Activated CD8-positive, alpha-beta T cell treated with anti-CD3 and anti-CD28 coated beads, Interleukin-2, amount 10 ng/mL, durations not matched to agents 7 days and 5 days (primary cell): ENCODE results near the gene VPS52. TPM values are rescaled to one million over a fixed set of nuclear protein-coding genes. Genes with fewer than 3 reads are reported as not detected.

Source experiments
- ATAC-seq: fragments of 150-1000 bp; cut with Tn5 transposase; one replicate; pipeline ENCODE4 v1.10.0; 2021; ENCODE audit warnings: moderate library complexity
- CTCF ChIA-PET: fragments of 350-600 bp; sonication (Branson Sonifier 250); formaldehyde crosslinking; loops from one replicate; lab custom pipeline; 2021; ENCODE audit warnings: antibody characterized with exemption; lab: Charles Lee
- POLR2A ChIA-PET: fragments of 350-600 bp; sonication (Branson Sonifier 250); formaldehyde crosslinking; loops from one replicate; lab custom pipeline; 2021; ENCODE audit warnings: antibody characterized with exemption; lab: Charles Lee
- DNase-seq: peaks from one replicate; pipeline ENCODE4 v3.0.0-alpha.2; 2020
- H3K27ac Mint-ChIP-seq: one replicate; pipeline ENCODE4 v1.8.0; 2021; ENCODE audit warnings: mild to moderate bottlenecking, mixed read lengths
- H3K27me3 Mint-ChIP-seq: one replicate; pipeline ENCODE4 v1.8.0; 2021; ENCODE audit warnings: low read depth, mixed read lengths
- H3K36me3 Mint-ChIP-seq: one replicate; pipeline ENCODE4 v1.8.0; 2021; ENCODE audit warnings: low read depth, mixed read lengths
- H3K4me1 Mint-ChIP-seq: one replicate; pipeline ENCODE4 v1.8.0; 2021; ENCODE audit warnings: low read depth, mixed read lengths
- H3K4me3 Mint-ChIP-seq: one replicate; pipeline ENCODE4 v1.8.0; 2021; ENCODE audit warnings: mild to moderate bottlenecking, mixed read lengths
- H3K9me3 Mint-ChIP-seq: one replicate; pipeline ENCODE4 v1.8.0; 2022; ENCODE audit warnings: mixed read lengths; ENCODE audit not compliant: insufficient read depth
- total RNA-seq, 2 experiments: library from RNA; stranded (reverse); gene quantifications; one replicate each; pipeline ENCODE4 v1.2.3, GENCODE V29; 2021

The VPS52 gene
- total RNA-seq, 2 experiments from 2014 or later: 59.3 to 59.5 TPM

GRCh38 chr6:33301877-33302276 is 30.2 kb upstream of the VPS52 start:
- POLR2A ChIA-PET: interaction anchor here (1.5 kb wide), 1 partner anchor 11 kb away, joined by 18 read pairs; the partner anchor contains the start of gene TAPBP
- H3K36me3 Mint-ChIP-seq: peaks cover 59% of the 10 kb centered on the region
- CTCF ChIA-PET: interaction anchor here (1.7 to 6.6 kb wide), 2 partner anchors 11 to 24 kb away, joined by 11 to 51 read pairs; partner anchors contain the start of gene B3GALT4
- H3K4me3 Mint-ChIP-seq: no peak overlapping the region
- H3K27ac Mint-ChIP-seq: peak overlapping the region; percentile 68
- DNase-seq (no peak), ATAC-seq (no peak)
- H3K27me3 Mint-ChIP-seq: no peaks in the 10 kb centered on the region
- no peaks in the 10 kb centered on the region for H3K9me3 Mint-ChIP-seq
- H3K4me1 Mint-ChIP-seq: peaks cover 39% of the 10 kb centered on the region

- H3K9me3 Mint-ChIP-seq: no peaks in the 10 kb centered on the region
- peak overlapping the region; percentile 98 for H3K4me3 Mint-ChIP-seq
- POLR2A ChIA-PET: interaction anchor here (0.6 to 4.6 kb wide), 11 partner anchors 9 to 1193 kb away, joined by 3 to 54 read pairs (median 6); partner anchors contain the start of genes B3GALT4, PFDN6, RPS18 and TAPBP
- ATAC-seq (peak; percentile 79), DNase-seq (peak; percentile 95)
- CTCF ChIA-PET: interaction anchor here (0.7 to 6.6 kb wide), 16 partner anchors 9 to 102 kb away, joined by 3 to 51 read pairs (median 6); partner anchors contain the start of genes B3GALT4, PFDN6, RPS18 and TAPBP
- H3K4me1 Mint-ChIP-seq: peaks cover 33% of the 10 kb centered on the region
- no peaks in the 10 kb centered on the region for H3K27me3 Mint-ChIP-seq
- peak overlapping the region; percentile 99 for H3K27ac Mint-ChIP-seq
- H3K36me3 Mint-ChIP-seq: peaks cover 50% of the 10 kb centered on the region
Observed at GRCh38 chr6:33299237-33299944, 27.7 kb upstream of the VPS52 start.

GRCh38 chr6:33298773-33299236 is 27.1 kb upstream of the VPS52 start, which contains the start of gene RGL2:
Gene RGL2 (minus strand): TSS chr6:33298942. CDS start chr6:33298610, 332 bp downstream.
- ATAC-seq: peak; percentile 43
- ChIA-PET POLR2A (interaction anchor here (0.9 to 4.6 kb wide), 9 partner anchors 8 to 454 kb away, joined by 3 to 54 read pairs (median 17); partner anchors contain the start of genes B3GALT4, PFDN6, RPS18 and TAPBP), CTCF (interaction anchor here (0.7 to 6.6 kb wide), 15 partner anchors 9 to 92 kb away, joined by 3 to 51 read pairs (median 6); partner anchors contain the start of genes B3GALT4, PFDN6, RPS18 and TAPBP)
- H3K4me1 Mint-ChIP-seq: peaks cover 37% of the 10 kb centered on the region
- no peaks in the 10 kb centered on the region for H3K9me3 Mint-ChIP-seq
- H3K27me3 Mint-ChIP-seq: no peaks in the 10 kb centered on the region
- H3K27ac Mint-ChIP-seq: peak within 1 kb of the TSS; percentile 99
- H3K36me3 Mint-ChIP-seq: peaks cover 54% of the 10 kb centered on the region
- peak within 1 kb of the TSS; percentile 98 for H3K4me3 Mint-ChIP-seq
- peak; percentile 78 for DNase-seq

- Mint-ChIP-seq H3K9me3 (no peaks in the 10 kb centered on the region), H3K27ac (peak overlapping the region; percentile 99), H3K27me3 (no peaks in the 10 kb centered on the region), H3K4me1 (peaks cover 37% of the 10 kb centered on the region), H3K36me3 (peaks cover 52% of the 10 kb centered on the region), H3K4me3 (peak overlapping the region; percentile 98)
- DNase-seq: peak; percentile 85
- CTCF ChIA-PET: interaction anchor here (1.5 to 6.6 kb wide), 6 partner anchors 9 to 29 kb away, joined by 4 to 51 read pairs (median 8); partner anchors contain the start of genes B3GALT4, PFDN6, RPS18 and VPS52
- POLR2A ChIA-PET: interaction anchor here (0.7 to 4.6 kb wide), 9 partner anchors 9 to 27 kb away, joined by 3 to 54 read pairs (median 17); partner anchors contain the start of genes B3GALT4, PFDN6, RPS18 and TAPBP
- ATAC-seq: peak; percentile 53
Observed at GRCh38 chr6:33297956-33298772, 26.5 kb upstream of the VPS52 start.

- H3K4me3 Mint-ChIP-seq: peak overlapping the region; percentile 98
- DNase-seq (no peak), ATAC-seq (no peak)
- H3K27me3 Mint-ChIP-seq: no peaks in the 10 kb centered on the region
- H3K27ac Mint-ChIP-seq: peak overlapping the region; percentile 55
- H3K4me1 Mint-ChIP-seq: peaks cover 37% of the 10 kb centered on the region
- POLR2A ChIA-PET: interaction anchor here (0.5 to 4.6 kb wide), 6 partner anchors 8 to 305 kb away, joined by 3 to 54 read pairs (median 6); partner anchors contain the start of genes B3GALT4, PFDN6, RPS18 and TAPBP
- H3K9me3 Mint-ChIP-seq: no peaks in the 10 kb centered on the region
- peaks cover 55% of the 10 kb centered on the region for H3K36me3 Mint-ChIP-seq
- CTCF ChIA-PET: interaction anchor here (1.5 to 6.6 kb wide), 3 partner anchors 8 to 20 kb away, joined by 5 to 51 read pairs (median 25); partner anchors contain the start of genes B3GALT4, PFDN6 and WDR46
Observed at GRCh38 chr6:33297406-33297955, 25.8 kb upstream of the VPS52 start.

- POLR2A ChIA-PET: interaction anchor here (0.5 to 4.6 kb wide), 6 partner anchors 8 to 304 kb away, joined by 3 to 54 read pairs (median 6); partner anchors contain the start of genes B3GALT4, PFDN6, RPS18 and TAPBP
- Mint-ChIP-seq H3K4me1 (peaks cover 37% of the 10 kb centered on the region), H3K9me3 (no peaks in the 10 kb centered on the region), H3K4me3 (peak overlapping the region; percentile 98), H3K36me3 (peaks cover 61% of the 10 kb centered on the region), H3K27me3 (no peaks in the 10 kb centered on the region), H3K27ac (no peak overlapping the region)
- no peak for ATAC-seq
- CTCF ChIA-PET: interaction anchor here (1.5 to 6.6 kb wide), 3 partner anchors 7 to 19 kb away, joined by 5 to 51 read pairs (median 25); partner anchors contain the start of genes B3GALT4, PFDN6 and WDR46
- DNase-seq: no peak
Observed at GRCh38 chr6:33296797-33297405, 25.2 kb upstream of the VPS52 start.

GRCh38 chr6:33295621-33296369 is 24.1 kb upstream of the VPS52 start:
- Mint-ChIP-seq H3K36me3 (peaks cover 60% of the 10 kb centered on the region), H3K4me3 (no peak overlapping the region), H3K9me3 (no peaks in the 10 kb centered on the region), H3K27ac (peak overlapping the region; percentile 51), H3K4me1 (peaks cover 35% of the 10 kb centered on the region), H3K27me3 (no peaks in the 10 kb centered on the region)
- POLR2A ChIA-PET: interaction anchor here (1.0 to 1.9 kb wide), 3 partner anchors 14 to 19 kb away, joined by 4 to 5 read pairs (median 4); partner anchors contain the start of gene B3GALT4
- ATAC-seq: no peak
- no peak for DNase-seq
- CTCF ChIA-PET: no interaction called here

GRCh38 chr6:33294086-33294823 is 22.6 kb upstream of the VPS52 start:
- Mint-ChIP-seq H3K4me1 (peaks cover 37% of the 10 kb centered on the region), H3K27ac (peak overlapping the region; percentile 3), H3K36me3 (peaks cover 55% of the 10 kb centered on the region), H3K27me3 (no peaks in the 10 kb centered on the region), H3K9me3 (no peaks in the 10 kb centered on the region), H3K4me3 (no peak overlapping the region)
- ChIA-PET POLR2A (interaction anchor here (1.9 kb wide), 1 partner anchor 17 kb away, joined by 5 read pairs; the partner anchor contains the start of gene B3GALT4), CTCF (no interaction called here)
- no peak for DNase-seq
- ATAC-seq: no peak

GRCh38 chr6:33292996-33293682 is 21.5 kb upstream of the VPS52 start:
- H3K36me3 Mint-ChIP-seq: peaks cover 55% of the 10 kb centered on the region
- no peaks in the 10 kb centered on the region for H3K27me3 Mint-ChIP-seq
- no peak overlapping the region for H3K27ac Mint-ChIP-seq
- no peak overlapping the region for H3K4me3 Mint-ChIP-seq
- H3K9me3 Mint-ChIP-seq: no peaks in the 10 kb centered on the region
- ChIA-PET CTCF (no interaction called here), POLR2A (interaction anchor here (0.9 kb wide), 1 partner anchor 321 kb away, joined by 4 read pairs; no protein-coding TSS in a partner anchor)
- ATAC-seq (no peak), DNase-seq (no peak)
- peaks cover 41% of the 10 kb centered on the region for H3K4me1 Mint-ChIP-seq
